IPS DF 19.7 (cell line): ENCODE results near the gene IGSF9.
"Not testable (repeated sequence)": the region's sequence is repeated elsewhere in the genome, so short reads cannot be mapped to it uniquely, and the experiment has no call there.

Experiments used
- DNase-seq: peaks from one replicate; pipeline ENCODE4 v3.0.0-alpha.2; 2013; ENCODE audit warnings: low read depth, low spot score

The IGSF9 gene

GRCh38 chr1:159899634-159900033 is 45.8 kb downstream of the IGSF9 start:
- not testable (repeated sequence) for DNase-seq

- DNase-seq: no peak
Observed at GRCh38 chr1:159898527-159898926, 46.9 kb downstream of the IGSF9 start.

- no peak for DNase-seq
Observed at GRCh38 chr1:159897962-159898361, 47.5 kb downstream of the IGSF9 start.

DNA sequence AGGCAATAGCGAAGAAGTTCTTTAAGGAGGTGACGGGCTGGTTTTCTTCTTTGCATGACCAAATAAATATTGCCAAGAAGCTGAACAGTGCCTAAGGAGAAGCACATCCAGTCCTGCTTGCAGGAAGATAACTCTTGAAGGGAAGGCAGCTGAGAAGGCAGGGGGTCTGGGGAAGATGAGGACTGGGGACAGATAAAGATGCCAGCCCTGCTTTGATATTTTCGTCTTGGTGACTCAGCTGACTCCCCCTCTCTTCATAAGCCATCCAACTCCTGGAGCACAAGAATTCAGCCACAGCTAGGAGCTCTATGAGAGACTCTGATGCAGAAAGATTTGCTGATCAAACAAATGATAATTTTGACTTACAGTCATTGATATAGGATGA is 48.9 kb downstream of the IGSF9 start:
- no peak for DNase-seq

DNA sequence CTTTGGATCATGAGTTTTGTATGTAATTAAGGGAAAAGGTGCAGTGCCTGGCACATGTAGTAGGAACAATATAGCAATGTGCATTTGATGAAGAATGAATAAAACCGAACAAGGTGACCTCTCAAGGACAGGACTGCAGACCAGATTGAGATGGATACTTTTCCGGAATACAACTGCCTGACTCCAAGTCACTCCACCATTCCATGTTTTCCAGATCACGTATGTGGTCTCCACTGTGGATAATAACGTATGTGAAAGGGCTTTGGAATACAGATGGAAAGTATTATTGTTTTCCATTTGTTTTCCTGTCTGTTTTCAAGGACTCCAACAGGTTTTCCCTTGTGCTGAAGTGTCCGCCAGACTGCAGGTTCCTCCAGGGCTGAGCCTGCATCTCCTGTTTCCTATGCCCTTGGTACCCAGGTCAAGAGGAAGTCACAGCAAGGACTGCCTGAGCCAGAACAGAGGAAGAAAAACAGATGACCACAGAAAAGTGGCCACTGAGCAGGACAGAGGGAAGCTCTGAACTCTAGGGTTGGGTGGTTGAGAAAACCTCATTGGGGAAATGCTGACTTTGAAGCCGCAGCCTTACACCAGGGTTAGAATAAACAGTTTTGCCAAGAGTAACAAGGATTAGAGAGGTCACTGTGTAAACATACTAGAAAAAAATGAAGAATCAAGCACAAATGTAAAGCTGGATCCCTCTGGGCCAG is 49.4 kb downstream of the IGSF9 start:
- DNase-seq: no peak

DNA sequence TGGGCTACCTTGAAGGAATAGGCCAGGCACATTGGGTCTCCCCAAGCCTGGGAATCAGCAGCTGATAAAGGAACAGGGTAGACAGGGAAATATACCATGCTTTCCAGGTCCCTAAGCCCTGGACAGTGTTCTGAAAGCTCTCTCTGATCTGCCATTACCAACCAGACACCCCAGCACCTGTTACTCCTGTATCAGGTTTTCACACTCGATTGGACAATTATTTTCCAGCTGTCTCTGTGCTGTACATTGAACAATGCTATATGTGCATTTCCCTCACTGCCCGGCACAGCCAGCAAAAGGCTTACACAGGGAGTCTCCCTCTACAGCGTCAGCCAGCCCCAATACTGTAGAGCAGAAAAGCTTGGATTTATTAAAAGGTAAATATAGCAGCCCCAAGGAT is 50.1 kb downstream of the IGSF9 start:
- no peak for DNase-seq

DNA sequence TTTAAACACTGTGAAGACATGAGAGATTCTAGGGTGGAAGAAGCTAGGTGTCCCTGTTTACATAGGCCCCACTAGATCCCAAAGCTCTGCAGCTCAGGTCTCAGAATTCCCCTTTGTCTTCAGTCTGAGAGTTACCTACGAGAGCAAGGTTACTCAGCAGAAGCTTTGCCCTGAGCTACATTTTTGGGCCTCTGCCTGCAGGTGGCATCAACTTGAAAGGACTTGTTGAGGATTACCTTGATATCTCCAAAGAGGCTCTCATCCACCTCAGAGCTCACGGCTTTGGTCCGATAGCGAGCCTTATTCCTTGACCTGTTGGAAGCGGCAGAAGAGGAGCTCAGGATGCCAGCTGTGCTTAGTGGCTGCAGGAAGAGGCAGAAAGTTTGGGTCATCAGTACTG is 52.5 kb downstream of the IGSF9 start:
- DNase-seq: no peak

GRCh38 chr1:159891275-159892157 is 53.9 kb downstream of the IGSF9 start:
- DNase-seq: no peak

- DNase-seq: no peak
Observed at GRCh38 chr1:159890390-159890789, 55.0 kb downstream of the IGSF9 start.

DNA sequence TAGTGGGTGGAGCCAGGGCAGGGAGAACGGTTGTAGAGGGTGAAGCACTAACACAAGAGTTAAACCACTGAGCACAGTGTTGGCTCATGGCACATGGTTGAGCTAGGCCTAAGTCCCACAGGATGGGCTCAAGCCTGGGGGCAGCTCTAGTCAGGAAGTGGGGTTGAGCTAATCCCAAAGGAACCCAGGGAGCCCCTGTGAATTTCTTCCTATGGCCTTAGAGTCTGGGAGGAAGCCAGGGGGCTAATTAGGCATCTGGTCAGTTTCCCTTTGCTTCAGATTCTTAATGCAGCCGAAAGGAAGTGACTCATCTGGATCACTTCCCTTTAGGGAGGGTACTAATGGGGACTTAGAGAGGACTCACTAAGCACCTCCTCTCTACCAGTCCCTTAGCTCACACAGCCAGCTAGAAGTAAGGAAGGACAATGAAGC is 55.6 kb downstream of the IGSF9 start:
- DNase-seq: no peak

GRCh38 chr1:159889202-159889601 is 56.2 kb downstream of the IGSF9 start:
- no peak for DNase-seq

GRCh38 chr1:159884296-159884695 is 61.1 kb downstream of the IGSF9 start:
- no peak for DNase-seq

DNA sequence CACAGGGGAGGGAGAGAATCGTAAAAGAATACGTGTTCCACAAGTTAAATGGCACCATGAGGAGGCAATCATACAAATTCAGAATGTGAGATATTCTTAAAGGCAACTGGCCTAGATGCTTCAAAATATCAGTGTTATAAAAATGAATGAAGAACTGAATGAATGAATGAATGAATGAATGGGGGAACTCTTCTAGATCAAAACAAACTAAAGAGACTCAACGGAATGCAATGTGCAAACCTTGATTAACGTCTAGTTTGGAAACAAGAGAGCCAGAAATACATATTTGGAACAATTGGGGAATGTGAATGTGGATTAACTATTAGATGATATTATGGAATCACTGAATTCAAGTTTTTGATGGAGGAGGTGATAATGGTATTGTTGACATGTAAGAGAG is 62.3 kb downstream of the IGSF9 start:
- DNase-seq: no peak

- no peak for DNase-seq
Observed at GRCh38 chr1:159882527-159882862, 62.9 kb downstream of the IGSF9 start.

DNA sequence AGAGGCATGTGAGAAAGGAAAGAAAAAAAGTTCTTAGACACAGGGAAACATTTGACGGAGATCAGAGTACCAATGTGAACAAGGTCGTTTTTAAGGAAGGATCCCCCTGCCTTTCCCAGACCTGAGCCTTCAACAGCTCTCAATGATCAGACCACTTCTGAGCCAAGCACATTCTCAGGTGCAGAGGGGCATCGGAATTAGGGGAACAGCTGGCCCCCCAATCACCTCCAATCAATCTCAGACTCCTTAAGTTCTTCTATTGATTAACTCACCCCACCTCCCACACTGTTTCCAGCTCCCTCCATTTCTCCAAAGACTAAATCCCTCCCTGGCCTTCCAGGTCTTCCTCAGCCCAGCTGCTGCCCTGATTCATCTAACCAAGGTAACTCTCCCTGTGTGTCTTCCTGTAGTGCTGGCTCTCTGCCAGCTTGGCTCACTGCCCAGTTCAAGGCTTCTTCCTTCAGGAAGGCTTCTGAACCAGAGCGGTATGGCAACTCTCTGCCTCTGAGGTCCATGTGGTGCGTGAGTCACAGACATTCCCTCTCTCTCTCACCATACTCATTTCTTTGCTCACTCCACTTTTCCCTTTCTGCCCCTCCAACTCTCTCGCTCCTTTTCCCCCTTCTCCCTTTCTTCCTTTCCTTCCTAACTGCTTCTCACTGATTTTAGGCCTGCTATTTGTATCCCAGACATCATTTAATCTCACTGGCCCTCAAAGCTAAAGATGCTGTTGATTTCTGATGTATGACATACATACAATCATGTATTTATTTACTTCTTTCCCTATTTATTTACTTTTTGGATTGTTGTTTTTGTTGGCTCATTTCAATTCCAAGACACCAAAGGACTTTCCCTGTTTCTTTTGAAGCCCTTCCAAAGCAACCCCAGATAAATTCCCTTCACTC is 63.5 kb downstream of the IGSF9 start:
- no peak for DNase-seq

GRCh38 chr1:159880430-159880829 is 65.0 kb downstream of the IGSF9 start:
- DNase-seq: no peak

- no peak for DNase-seq
Observed at GRCh38 chr1:159879977-159880376, 65.4 kb downstream of the IGSF9 start.

- no peak for DNase-seq
Observed at GRCh38 chr1:159879136-159879535, 66.3 kb downstream of the IGSF9 start.

DNA sequence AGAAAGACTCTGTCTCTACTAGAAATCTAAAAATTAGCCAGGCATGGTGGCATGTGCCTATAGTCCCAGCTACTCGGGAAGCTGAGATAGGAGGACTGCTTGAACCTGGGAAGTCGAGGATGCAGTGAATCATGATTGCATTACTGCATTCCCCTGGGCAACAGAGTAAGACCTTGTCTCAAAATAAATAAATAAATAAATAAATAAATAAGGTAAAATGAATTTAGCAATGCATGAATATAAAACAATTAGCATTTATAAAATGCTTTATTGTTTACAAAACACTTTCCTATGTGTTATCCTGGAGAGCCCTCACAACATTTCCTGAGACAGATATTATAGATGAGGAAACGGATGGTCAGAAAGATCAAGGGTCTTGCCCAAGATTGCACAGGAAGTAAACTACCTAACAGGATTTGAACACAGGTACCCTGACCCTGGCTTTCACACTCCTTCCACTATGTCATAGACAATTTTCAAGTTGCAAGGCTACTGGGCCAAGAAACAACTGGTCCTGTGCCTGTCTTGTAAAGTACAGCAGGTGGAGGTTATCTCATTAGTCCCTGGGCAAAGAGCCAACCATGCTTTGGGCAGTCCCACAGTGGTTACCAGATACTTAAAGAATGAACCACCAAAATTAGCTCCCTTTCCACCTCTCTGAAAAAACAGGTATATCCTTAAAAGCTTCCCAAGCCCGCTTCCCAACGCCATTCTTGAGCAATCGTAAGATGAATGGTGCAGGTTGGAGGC is 67.5 kb downstream of the IGSF9 start:
- DNase-seq: no peak
